ENCODE results near the gene ANAPC1. TPM values are rescaled to one million over a fixed set of nuclear protein-coding genes. Genes with fewer than 3 reads are reported as not detected.

The ANAPC1 gene
- total RNA-seq, 2 donors from 2014 or later, result 74.5 to 79.9 TPM

DNA sequence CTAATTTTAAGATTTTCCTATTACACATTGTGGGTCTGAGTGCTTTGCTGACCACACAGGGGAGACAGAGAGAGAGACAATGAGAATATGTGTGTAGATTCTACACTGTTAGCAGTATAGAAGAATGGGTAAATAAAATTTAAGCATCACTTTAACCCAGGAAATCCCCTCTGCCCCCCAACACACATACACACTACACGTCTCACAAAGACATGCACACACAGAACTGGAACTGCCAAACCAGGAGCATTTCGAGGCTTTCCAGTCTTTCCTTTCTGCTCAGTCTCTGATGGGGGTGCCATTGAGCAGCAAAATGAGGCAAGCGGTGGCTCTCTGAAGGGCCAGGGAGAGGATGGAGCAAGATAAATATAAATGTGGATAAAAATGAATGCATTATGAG lies 16.9 kb upstream of the ANAPC1 start:
- no peaks in the 10 kb centered on the region for H3K9me3 Mint-ChIP-seq
- peaks cover 6% of the 10 kb centered on the region for H3K36me3 Mint-ChIP-seq (ENCODE audit: low read depth)

DNA sequence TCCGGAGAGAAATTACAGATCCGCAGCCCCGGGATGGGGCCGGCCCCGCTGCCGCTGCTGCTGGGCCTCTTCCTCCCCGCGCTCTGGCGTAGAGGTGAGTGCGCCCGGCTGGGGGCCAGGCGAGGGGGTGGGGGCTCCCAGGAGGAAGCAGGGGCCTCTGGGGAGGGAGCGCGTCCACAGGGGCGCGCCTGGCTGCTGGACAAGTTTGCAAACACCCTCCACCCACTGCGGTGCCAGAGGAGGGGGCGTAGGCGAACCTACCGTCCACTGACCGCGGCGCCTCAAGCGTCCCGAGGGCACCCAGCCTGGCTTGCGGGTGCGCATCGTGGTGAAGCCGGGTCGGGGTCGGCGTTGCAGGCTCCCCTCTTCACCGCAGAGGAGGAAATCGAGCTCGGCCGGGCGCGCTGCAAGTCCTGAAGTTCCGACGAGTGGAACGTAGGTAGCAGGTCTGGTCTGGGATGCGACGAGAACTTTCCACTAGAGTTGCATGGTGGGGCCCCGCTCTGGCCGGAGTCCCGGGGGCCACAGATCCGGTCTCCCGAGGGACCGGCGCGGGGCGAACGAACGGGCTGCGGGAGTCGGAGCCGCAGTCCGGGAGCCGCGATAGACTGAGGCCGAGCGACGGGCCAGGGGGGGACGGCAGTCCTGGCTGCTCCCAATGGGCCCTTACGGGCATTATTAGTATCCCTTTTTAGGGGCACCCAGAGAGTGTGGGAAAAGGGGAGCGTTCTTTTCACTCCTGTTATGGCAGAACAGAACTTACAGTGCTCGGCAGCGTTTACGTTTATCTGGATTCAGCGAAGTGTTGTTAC lies 14.9 kb upstream of the ANAPC1 start:
- TF ChIP-seq, protein P1, sequence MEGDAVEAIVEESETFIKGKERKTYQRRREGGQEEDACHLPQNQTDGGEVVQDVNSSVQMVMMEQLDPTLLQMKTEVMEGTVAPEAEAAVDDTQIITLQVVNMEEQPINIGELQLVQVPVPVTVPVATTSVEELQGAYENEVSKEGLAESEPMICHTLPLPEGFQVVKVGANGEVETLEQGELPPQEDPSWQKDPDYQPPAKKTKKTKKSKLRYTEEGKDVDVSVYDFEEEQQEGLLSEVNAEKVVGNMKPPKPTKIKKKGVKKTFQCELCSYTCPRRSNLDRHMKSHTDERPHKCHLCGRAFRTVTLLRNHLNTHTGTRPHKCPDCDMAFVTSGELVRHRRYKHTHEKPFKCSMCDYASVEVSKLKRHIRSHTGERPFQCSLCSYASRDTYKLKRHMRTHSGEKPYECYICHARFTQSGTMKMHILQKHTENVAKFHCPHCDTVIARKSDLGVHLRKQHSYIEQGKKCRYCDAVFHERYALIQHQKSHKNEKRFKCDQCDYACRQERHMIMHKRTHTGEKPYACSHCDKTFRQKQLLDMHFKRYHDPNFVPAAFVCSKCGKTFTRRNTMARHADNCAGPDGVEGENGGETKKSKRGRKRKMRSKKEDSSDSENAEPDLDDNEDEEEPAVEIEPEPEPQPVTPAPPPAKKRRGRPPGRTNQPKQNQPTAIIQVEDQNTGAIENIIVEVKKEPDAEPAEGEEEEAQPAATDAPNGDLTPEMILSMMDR (conservative IDR thresholded peaks at IDR 0.05), result no peak
- peak overlapping the region; percentile 86 for H3K4me3 Mint-ChIP-seq
- 0 to 1% methylated on average over 24 to 70 of the region's 70 CpGs for WGBS, 2 experiments (ENCODE audit: insufficient coverage in 1 of 2, insufficient read length in 1 of 2)
- H3K27me3 Mint-ChIP-seq (ENCODE audit: insufficient read depth), result peaks cover 5% of the 10 kb centered on the region
- Histone ChIP-seq H3K4me3 (ENCODE audit: low read length) (peak overlapping the region; percentile 86), H3K9me3 (ENCODE audit: control insufficient read depth, low read length) (no peaks in the 10 kb centered on the region), H3K4me1 (ENCODE audit: control insufficient read depth, insufficient read depth, low read length) (peaks cover 17% of the 10 kb centered on the region), H3K27me3 (ENCODE audit: control insufficient read depth, insufficient read depth, low read length, poor library complexity, severe bottlenecking) (no peaks in the 10 kb centered on the region), H3K36me3 (ENCODE audit: control insufficient read depth, insufficient read depth, low read length) (peaks cover 4% of the 10 kb centered on the region), H3K27ac (ENCODE audit: low read depth, low read length) (peak overlapping the region; percentile 20), H3K9ac (ENCODE audit: extremely low read depth, low read length, poor library complexity, severe bottlenecking) (peak overlapping the region; percentile 82)
- no peak for DNase-seq
- H3K4me1 Mint-ChIP-seq, result peaks cover 38% of the 10 kb centered on the region
- peak overlapping the region; percentile 87 for H3K27ac Mint-ChIP-seq
- H3K9me3 Mint-ChIP-seq, result no peaks in the 10 kb centered on the region
- peaks cover 6% of the 10 kb centered on the region for H3K36me3 Mint-ChIP-seq (ENCODE audit: low read depth)

More for the DNA sequence above, 16.9 kb upstream of the ANAPC1 start:
- 52% methylated on average over 3 of the region's 3 CpGs; no CpG with 5 or more reads in 1 of the 2 experiments for WGBS, 2 experiments (ENCODE audit: insufficient coverage in 1 of 2, insufficient read length in 1 of 2)
- H3K4me1 Mint-ChIP-seq, result peaks cover 52% of the 10 kb centered on the region
- no peaks in the 10 kb centered on the region for H3K27me3 ChIP-seq (ENCODE audit: control insufficient read depth, insufficient read depth, low read length, poor library complexity, severe bottlenecking)
- DNase-seq, result peak; percentile 68
- no peak overlapping the region for H3K27ac Mint-ChIP-seq
- peaks cover 2% of the 10 kb centered on the region for H3K27me3 Mint-ChIP-seq (ENCODE audit: insufficient read depth)
- peak overlapping the region; percentile 82 for H3K9ac ChIP-seq (ENCODE audit: extremely low read depth, low read length, poor library complexity, severe bottlenecking)
- no peak overlapping the region for H3K27ac ChIP-seq (ENCODE audit: low read depth, low read length)
- TF ChIP-seq, protein P1 (conservative IDR thresholded peaks at IDR 0.05), result peak; percentile 68
- H3K36me3 ChIP-seq (ENCODE audit: control insufficient read depth, insufficient read depth, low read length), result peaks cover 4% of the 10 kb centered on the region
- peaks cover 25% of the 10 kb centered on the region for H3K4me1 ChIP-seq (ENCODE audit: control insufficient read depth, insufficient read depth, low read length)
- peak overlapping the region; percentile 86 for H3K4me3 Mint-ChIP-seq
- H3K4me3 ChIP-seq (ENCODE audit: low read length), result peak overlapping the region; percentile 86
- no peaks in the 10 kb centered on the region for H3K9me3 ChIP-seq (ENCODE audit: control insufficient read depth, low read length)

DNA sequence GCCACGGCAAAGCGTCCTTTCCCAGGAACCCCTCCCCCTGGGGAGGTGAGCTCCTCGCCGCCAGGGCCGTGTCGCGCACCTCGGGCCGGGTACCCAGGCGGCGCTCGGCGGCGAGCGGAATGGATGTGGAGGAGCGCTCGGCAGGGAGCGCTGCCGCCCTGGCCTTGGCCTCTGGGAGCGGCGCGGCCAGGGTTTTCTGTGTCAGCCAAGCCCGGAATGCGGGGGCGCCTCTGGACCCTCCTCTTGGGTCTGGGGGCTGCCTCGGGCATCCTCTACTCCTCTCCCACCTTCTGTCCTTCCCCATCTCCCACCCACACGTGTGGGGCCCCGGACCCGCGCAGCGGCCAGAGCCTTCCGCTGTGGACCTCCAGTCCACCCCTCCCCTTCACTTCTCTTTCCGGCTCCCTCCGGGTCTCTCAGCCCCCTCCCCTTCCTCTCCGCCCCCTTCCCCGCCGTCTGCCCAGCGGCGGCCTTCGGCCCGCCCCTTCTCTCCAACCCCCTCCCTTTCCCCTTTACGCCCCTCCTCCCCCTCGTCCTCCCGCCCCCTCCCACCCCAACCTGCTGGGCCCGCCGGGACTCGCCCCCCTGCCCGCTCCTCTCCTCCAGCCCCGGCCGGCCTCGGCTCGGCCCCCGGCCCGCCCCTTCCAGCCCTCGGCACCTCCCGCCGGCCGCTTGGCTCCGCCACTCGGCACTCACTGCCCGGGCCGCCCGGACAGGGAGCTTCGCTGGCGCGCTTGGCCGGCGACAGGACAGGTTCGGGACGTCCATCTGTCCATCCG lies 14.1 kb upstream of the ANAPC1 start, which contains the start of gene MERTK:
TSS of gene MERTK (plus strand) at position 684 of the 779 bp plus-strand sequence. CDS start 129 bp downstream, outside the sequence.
- no peaks in the 10 kb centered on the region for H3K27me3 ChIP-seq (ENCODE audit: control insufficient read depth, insufficient read depth, low read length, poor library complexity, severe bottlenecking)
- Mint-ChIP-seq H3K9me3 (no peaks in the 10 kb centered on the region), H3K27me3 (ENCODE audit: insufficient read depth) (peaks cover 5% of the 10 kb centered on the region), H3K4me3 (peak within 1 kb of the TSS; percentile 86), H3K36me3 (ENCODE audit: low read depth) (peaks cover 6% of the 10 kb centered on the region), H3K27ac (peak within 1 kb of the TSS; percentile 95), H3K4me1 (peaks cover 30% of the 10 kb centered on the region)
- TF ChIP-seq, protein P1 (conservative IDR thresholded peaks at IDR 0.05), result peak; percentile 69
- WGBS, 2 experiments (ENCODE audit: insufficient coverage in 1 of 2, insufficient read length in 1 of 2), result 0% methylated on average over 11 to 66 of the region's 71 CpGs
- peak; percentile 97 for DNase-seq
- H3K4me3 ChIP-seq (ENCODE audit: low read length), result peak within 1 kb of the TSS; percentile 86
- H3K27ac ChIP-seq (ENCODE audit: low read depth, low read length), result peak within 1 kb of the TSS; percentile 20
- H3K36me3 ChIP-seq (ENCODE audit: control insufficient read depth, insufficient read depth, low read length), result peaks cover 4% of the 10 kb centered on the region
- H3K4me1 ChIP-seq (ENCODE audit: control insufficient read depth, insufficient read depth, low read length), result peaks cover 10% of the 10 kb centered on the region
- no peaks in the 10 kb centered on the region for H3K9me3 ChIP-seq (ENCODE audit: control insufficient read depth, low read length)
- H3K9ac ChIP-seq (ENCODE audit: extremely low read depth, low read length, poor library complexity, severe bottlenecking), result peak within 1 kb of the TSS; percentile 82

Data from endodermal cell (in vitro differentiated cells).